Posterior cingulate gyrus (tissue), 11 donors: ENCODE measurements around the gene JUP.

ENCODE experiments used
- DNase-seq, 10 donors: peaks; one replicate each; pipeline versions ENCODE4 v3.0.0 to v3.0.0-alpha.2; 2020 to 2021; ENCODE audit warnings: mixed read lengths in 3 of 10
- intact Hi-C: fragments of 100-400 bp; cut with DNase I; formaldehyde crosslinking; loops from one replicate; pipeline ENCODE4 v1.15.1; 2023

Gene JUP

GRCh38 chr17:41731836-41732235 is 54.7 kb downstream of the JUP start:
- intact Hi-C loops = loop anchor here (10.0 kb wide), 1 partner anchor 153 kb away; no protein-coding TSS in a partner anchor
- no peak for DNase-seq

GRCh38 chr17:41730479-41730878 is 56.0 kb downstream of the JUP start:
- intact Hi-C loops = loop anchor here (10.0 kb wide), 1 partner anchor 154 kb away; no protein-coding TSS in a partner anchor
- no peak for DNase-seq

DNA sequence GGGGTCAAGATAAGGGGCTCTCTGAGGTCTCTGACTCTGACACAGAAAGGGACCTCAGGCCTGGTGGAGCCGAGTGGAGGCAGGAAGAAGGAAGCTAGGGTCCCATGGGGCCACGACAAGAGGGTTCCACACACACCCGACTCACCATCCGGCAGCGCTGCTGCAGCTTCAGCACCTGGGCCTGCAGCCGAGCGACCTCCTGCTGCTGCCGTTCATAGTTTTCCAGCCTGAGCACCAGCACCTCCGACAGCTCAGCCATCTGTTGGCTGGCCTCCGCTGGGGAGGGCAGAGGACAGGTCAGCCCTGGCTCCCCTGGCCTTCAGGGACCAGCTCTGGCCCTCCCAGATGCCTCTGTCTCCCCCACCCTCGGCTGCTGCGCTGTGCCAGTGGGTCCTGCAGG is 58.5 kb downstream of the JUP start:
- DNase-seq = no peak
- intact Hi-C loops = no loop called here

GRCh38 chr17:41725134-41725533 is 61.4 kb downstream of the JUP start:
- intact Hi-C loops = no loop called here
- no peak for DNase-seq

- no peak for DNase-seq
- intact Hi-C loops = no loop called here
Measured at GRCh38 chr17:41724476-41725050, 61.9 kb downstream of the JUP start.

- no peak for DNase-seq
- intact Hi-C loops = no loop called here
Measured at GRCh38 chr17:41723801-41724475, 62.6 kb downstream of the JUP start.

DNA sequence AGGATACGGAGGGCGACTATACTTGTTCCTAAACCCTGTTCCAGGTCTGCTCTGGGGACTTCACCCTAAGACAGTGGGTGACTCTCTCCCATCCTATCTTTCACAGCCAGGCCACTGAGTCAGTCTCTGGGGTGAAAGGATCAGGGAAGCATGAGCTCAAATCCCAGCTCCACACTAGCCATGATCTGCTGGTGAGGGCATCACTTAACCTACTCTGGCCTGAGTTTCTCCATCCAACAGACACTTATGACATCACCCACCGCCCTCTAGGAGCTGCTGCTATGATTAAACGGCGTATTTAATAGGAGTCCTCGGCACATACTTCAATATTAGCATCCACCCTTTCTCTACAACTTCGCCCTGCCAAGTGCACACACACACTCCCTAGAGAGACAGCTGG is 64.3 kb downstream of the JUP start:
- no peak for DNase-seq
- intact Hi-C loops = no loop called here

- DNase-seq = peak in 6 of 10 donors; percentile 35 to 92 (median 54)
- intact Hi-C loops = no loop called here
Measured at GRCh38 chr17:41718287-41718645, 68.2 kb downstream of the JUP start.

DNA sequence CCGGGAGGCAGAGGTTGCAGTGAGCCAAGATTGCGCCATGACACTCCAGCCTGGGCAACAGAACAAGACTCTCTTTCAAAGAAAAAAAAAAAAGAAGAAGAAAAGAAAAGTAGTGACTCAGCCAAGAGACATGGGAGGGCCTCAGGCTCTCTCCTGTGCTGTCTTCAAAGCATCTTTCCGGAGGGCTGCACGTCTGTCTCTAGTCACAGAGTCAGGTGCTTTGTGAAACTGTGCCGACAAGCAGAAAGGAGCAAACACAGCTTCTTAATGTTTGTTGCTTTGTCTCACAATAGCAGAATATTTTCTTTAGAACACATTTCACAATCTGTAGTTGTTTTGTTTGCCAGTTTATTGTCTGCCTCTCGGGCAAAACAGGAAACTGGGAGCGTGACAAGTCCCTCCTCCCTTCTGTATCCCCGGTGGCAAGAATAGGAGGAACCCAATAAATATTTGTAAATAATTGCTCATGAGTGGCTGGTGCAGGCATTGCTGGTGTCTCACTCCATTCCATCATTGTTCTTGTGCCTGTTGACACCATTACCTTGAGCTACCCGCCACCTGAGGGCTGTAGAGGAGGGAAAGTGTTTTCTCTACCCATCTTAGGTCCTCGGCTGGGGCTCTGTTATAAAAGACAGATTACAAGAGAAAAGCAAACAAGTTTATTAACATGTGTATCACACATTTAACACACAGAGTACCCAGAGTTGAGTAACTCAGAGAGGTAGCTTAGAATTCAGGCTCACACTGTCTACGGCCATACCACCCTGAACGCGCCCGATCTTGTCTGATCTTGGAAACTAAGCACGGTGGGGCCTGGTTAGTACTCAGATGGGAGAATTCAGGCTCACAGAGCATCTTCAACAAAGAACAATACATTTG is 68.9 kb downstream of the JUP start:
- DNase-seq = no peak
- intact Hi-C loops = no loop called here

DNA sequence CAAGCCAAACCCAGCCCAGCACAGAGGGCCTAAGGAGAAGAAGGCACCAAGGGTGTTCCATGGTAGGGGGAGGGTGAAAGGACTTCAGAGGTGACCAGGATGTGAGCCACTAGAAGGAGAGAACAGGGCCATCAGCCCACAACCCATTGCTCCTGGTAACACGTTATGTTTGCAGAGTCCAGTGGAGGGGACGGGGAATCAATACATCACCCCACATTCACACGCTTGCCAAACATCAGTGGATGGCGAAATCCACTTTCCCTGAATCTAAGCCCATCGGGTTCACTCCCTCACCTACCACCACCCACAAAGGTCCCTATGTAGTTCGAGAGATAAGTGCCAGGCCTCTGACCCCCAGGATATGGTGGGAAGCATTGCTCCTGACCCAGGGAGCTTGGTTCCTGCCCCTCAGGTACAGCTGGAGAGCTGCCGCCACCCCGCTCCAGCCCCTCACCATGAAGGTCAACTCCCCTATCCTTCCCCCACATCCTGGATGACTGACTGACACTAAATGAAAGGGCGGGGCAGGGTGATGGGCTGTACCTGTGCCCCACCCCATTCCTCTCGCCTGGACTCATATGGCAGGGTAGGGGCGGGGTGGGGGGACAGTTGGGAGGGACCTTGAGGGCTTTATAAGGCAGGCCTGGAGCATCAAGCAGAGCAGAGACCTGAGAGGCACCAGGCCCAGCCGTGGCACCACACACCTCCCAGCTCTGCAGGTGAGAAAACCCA is 74.7 kb downstream of the JUP start, which contains the start of gene GAST:
Gene GAST (plus strand): TSS at position 663 of the 732 bp plus-strand sequence. CDS start 3,106 bp downstream, outside the sequence.
- intact Hi-C loops = no loop called here
- DNase-seq = peak in 1 of 10 donors; percentile 52

DNA sequence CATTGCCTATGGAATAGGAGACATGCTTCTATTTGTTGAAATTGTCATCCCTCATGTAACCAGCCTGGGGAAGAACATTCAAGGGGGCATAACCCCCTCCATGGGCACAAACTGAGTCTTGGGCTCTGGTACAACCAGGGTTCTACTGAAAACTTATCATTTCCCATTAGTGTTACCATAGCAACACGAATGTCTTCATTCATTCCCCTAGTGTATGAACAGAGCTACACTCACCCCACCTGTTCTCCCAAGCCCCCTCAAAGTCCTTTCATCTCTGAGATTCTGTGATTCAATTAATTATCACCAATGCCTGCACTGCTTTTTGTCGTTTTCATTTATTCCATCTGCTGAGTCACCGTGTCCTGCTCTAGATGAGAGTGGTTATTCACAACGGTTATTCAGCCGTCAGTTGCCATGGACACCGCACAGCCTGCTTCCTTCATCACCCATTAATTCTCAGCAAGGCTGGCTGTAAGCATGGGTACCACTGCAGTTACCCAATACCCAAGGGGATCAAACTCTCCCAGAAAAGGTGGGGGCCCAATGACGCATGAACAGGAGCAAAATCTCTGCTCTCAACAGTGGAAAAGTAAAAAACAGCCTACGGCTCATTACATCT is 75.9 kb downstream of the JUP start:
- intact Hi-C loops = no loop called here
- peak; percentile 27 to 93 (median 64) for DNase-seq

GRCh38 chr17:41707803-41708669 is 78.5 kb downstream of the JUP start:
- intact Hi-C loops = no loop called here
- DNase-seq = no peak

DNA sequence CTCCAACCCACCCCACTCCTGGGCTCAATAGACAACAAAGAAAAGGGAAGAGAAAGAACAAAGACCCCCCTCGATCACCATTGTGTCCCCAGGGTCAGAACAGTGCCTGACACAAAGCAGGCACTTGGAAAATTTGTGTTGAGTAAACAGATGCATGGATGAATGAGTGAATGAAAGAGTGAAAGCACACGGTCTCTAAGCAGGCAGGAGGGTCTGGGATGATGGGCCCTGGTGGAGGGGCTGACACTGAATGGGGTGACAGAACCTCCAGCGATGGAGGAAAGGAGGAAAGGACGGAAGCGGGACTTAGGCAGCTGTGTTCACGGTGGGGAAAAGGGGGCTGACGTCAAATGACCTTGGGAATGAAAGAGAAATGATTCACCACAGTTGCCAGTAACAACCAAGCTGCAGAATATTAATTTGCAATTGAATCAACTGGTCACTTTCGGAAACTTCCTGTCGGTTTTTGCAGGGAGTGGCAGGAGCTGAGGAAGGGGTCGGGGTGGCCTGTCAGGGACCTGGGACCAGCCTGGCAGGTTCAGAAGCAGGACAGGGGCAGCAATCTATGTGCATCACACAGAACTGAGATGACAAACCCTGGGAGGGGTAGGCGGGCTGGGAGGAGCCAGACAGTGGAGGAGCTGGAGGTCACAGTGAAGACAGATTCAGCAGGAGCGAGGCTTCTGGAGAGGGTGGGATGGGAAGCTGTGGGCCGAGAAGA is 81.1 kb downstream of the JUP start:
- DNase-seq = no peak

More for the DNA sequence above, 81.1 kb downstream of the JUP start:
- intact Hi-C loops = no loop called here
